ENCODE measurements around the gene GUCD1. TPM values are rescaled to one million over a fixed set of nuclear protein-coding genes. Genes with fewer than 3 reads are reported as not detected.

Gene GUCD1
- total and polyA plus RNA-seq, 2 of the 8 experiments (the other 6 are each of a cell fraction or from before 2014, with no cell fraction given): 85.2 to 128 TPM

GRCh38 chr22:24514241-24515026 is 40.5 kb downstream of the GUCD1 start:
- H2AK5ac ChIP-seq (ENCODE audit: low read depth, low read length): no peak overlapping the region; the same call in 1 of the 2 replicates
- peak overlapping the region; percentile 31; the same call in 1 of the 2 replicates for H2BK12ac ChIP-seq (ENCODE audit: low read depth, low read length)
- H3K27ac ChIP-seq (ENCODE audit: low read depth, low read length): no peak overlapping the region
- H4K91ac ChIP-seq (replicated peaks; ENCODE audit: insufficient read length, low read length): no peak overlapping the region
- H3K9ac ChIP-seq (replicated peaks in 1 of 4; ENCODE audit: extremely low read depth in 1 of 4, low read depth in 3 of 4, low read length in 3 of 4): no peak overlapping the region
- no peaks in the 10 kb centered on the region for H3K9me3 ChIP-seq (ENCODE audit: insufficient read depth in 2 of 2, low read depth in 1 of 2, low read length in 1 of 2)
- H3K23ac ChIP-seq (ENCODE audit: insufficient read length): no peak overlapping the region
- H3K4me2 ChIP-seq (ENCODE audit: insufficient read depth in 1 of 2, low read depth in 2 of 2, low read length in 2 of 2): no peak overlapping the region
- no peak for FAIRE-seq
- no peaks in the 10 kb centered on the region for H4K20me1 ChIP-seq (replicated peaks in 1 of 2; ENCODE audit: control insufficient read depth in 1 of 2, insufficient read depth in 2 of 2, low read length in 2 of 2)
- H2AFZ ChIP-seq (ENCODE audit: low read length): no peak overlapping the region
- H3K4me1 ChIP-seq (replicated peaks in 1 of 4; ENCODE audit: control insufficient read depth in 3 of 4, insufficient read depth in 4 of 4, low read length in 3 of 4): peaks cover 0 to 6% (median 1%) of the 10 kb centered on the region in 4 experiments; a peak in 2 of 7 replicates
- H2BK15ac ChIP-seq (ENCODE audit: low read length): 0 out of 2 replicates have a peak overlapping the region, but pooled peaks have one; percentile 21
- H3K36me3 ChIP-seq (ENCODE audit: control insufficient read depth in 2 of 4, insufficient read depth in 4 of 4, low read length in 3 of 4): no peaks in the 10 kb centered on the region
- ChIA-PET CTCF (ENCODE audit: partially characterized antibody) (interaction anchor here (0.9 to 7.4 kb wide), 4 partner anchors 10 to 92 kb away, joined by 3 to 48 read pairs (median 5); no protein-coding TSS in a partner anchor), POLR2A (ENCODE audit: partially characterized antibody) (no interaction called here)
- 91% methylated on average over 14 of the region's 14 CpGs; no CpG with 5 or more reads in 1 of the 2 experiments for WGBS, 2 experiments (ENCODE audit: extremely low coverage in 1 of 2, insufficient coverage in 1 of 2, insufficient read length in 1 of 2, insufficient replicate concordance in 2 of 2, low coverage in 1 of 2, low lambda C conversion rate in 2 of 2, missing lambda C conversion rate in 1 of 2)
- H3K4me3 ChIP-seq (ENCODE audit: extremely low read depth in 1 of 4, insufficient read depth in 2 of 4, low read depth in 3 of 4, low read length in 4 of 4): no peak overlapping the region
- H3K23me2 ChIP-seq (ENCODE audit: low read depth, low read length): no peaks in the 10 kb centered on the region; the same call in 1 of the 2 replicates
- peak overlapping the region; percentile 75; the same call in 1 of the 2 replicates for H4K8ac ChIP-seq (ENCODE audit: extremely low read depth, insufficient read depth, low read length)
- no peak overlapping the region for H3K56ac ChIP-seq (replicated peaks; ENCODE audit: insufficient read length, low read depth, low read length)
- TF ChIP-seq POU5F1 (IDR thresholded peaks at IDR 0.05; ENCODE audit: low read depth, low read length): no peak
- no peak for TF ChIP-seq HDAC2 (IDR thresholded peaks at IDR 0.05; ENCODE audit: borderline replicate concordance in 1 of 2, low read depth in 2 of 2, low read length in 2 of 2)
- no peak for TF ChIP-seq TEAD4 (IDR thresholded peaks at IDR 0.05; ENCODE audit: low read depth, low read length)
- TF ChIP-seq TAF1 (IDR thresholded peaks at IDR 0.05; ENCODE audit: low read depth, low read length): no peak
- no peak for TF ChIP-seq GABPA (IDR thresholded peaks at IDR 0.05; ENCODE audit: borderline replicate concordance, insufficient read depth, low read length)
- no peak for TF ChIP-seq JUN (IDR thresholded peaks at IDR 0.05; ENCODE audit: low read depth, low read length)
- TF ChIP-seq TBP (IDR thresholded peaks at IDR 0.05; ENCODE audit: low read depth, low read length): no peak
- TF ChIP-seq E2F6 (IDR thresholded peaks at IDR 0.05): no peak
- no peaks in the 10 kb centered on the region for H3K79me2 ChIP-seq (ENCODE audit: control insufficient read depth in 1 of 2, insufficient read depth in 2 of 2, low read length in 2 of 2)
- no peaks in the 10 kb centered on the region for H3K79me1 ChIP-seq (ENCODE audit: low read depth, low read length)
- H3K4ac ChIP-seq (replicated peaks; ENCODE audit: insufficient read length, low read depth, low read length): no peak overlapping the region
- no peak overlapping the region for H2BK120ac ChIP-seq (replicated peaks; ENCODE audit: low read depth, low read length)
- H3K14ac ChIP-seq (ENCODE audit: insufficient read length): no peak overlapping the region
- H3K18ac ChIP-seq (ENCODE audit: extremely low read depth, low read length): no peak overlapping the region
- H2BK20ac ChIP-seq (ENCODE audit: low read length): peak overlapping the region; percentile 73; the same call in 1 of the 2 replicates
- no peak for DNase-seq (ENCODE audit: low read depth in 1 of 2, low spot score in 2 of 2)
- H4K5ac ChIP-seq (ENCODE audit: insufficient read length, low read depth, low read length): no peak overlapping the region
- H2BK5ac ChIP-seq (ENCODE audit: low read depth, low read length): no peak overlapping the region
- no peaks in the 10 kb centered on the region for H3K27me3 ChIP-seq (replicated peaks in 1 of 4; ENCODE audit: control insufficient read depth in 3 of 4, extremely low read depth in 1 of 4, insufficient read depth in 3 of 4, low read length in 3 of 4)
